Cerebellar nuclear complex (tissue), 1 donor: ENCODE results near the gene GLT8D2.

Experiments
- DNase-seq, 2 experiments: peaks; one replicate each; lab custom pipeline; 2025; lab: John Stamatoyannopoulos, UW

GLT8D2 gene

GRCh38 chr12:104049903-104050356 lies at the start of gene GLT8D2:
GLT8D2 (minus strand) TSS chr12:104050187; CDS start chr12:104019648, 30,539 bp downstream.
- no peak for DNase-seq

GRCh38 chr12:104097954-104098353 lies 48.0 kb upstream of the GLT8D2 start:
- no peak for DNase-seq

GRCh38 chr12:104095289-104095688 lies 45.3 kb upstream of the GLT8D2 start:
- no peak for DNase-seq

- DNase-seq: no peak
Observed at GRCh38 chr12:104094284-104094683, 44.3 kb upstream of the GLT8D2 start.

GRCh38 chr12:104091136-104091535 lies 41.1 kb upstream of the GLT8D2 start:
- DNase-seq: no peak

GRCh38 chr12:104090685-104091084 lies 40.7 kb upstream of the GLT8D2 start:
- no peak for DNase-seq

- no peak for DNase-seq
Observed at GRCh38 chr12:104083769-104084475, 33.9 kb upstream of the GLT8D2 start.

GRCh38 chr12:104080764-104081163 lies 30.8 kb upstream of the GLT8D2 start:
- DNase-seq: no peak

GRCh38 chr12:104079024-104079423 lies 29.0 kb upstream of the GLT8D2 start:
- DNase-seq: no peak

GRCh38 chr12:104073699-104074098 lies 23.7 kb upstream of the GLT8D2 start:
- no peak for DNase-seq

GRCh38 chr12:104072099-104072498 lies 22.1 kb upstream of the GLT8D2 start:
- no peak for DNase-seq

- no peak for DNase-seq
Observed at GRCh38 chr12:104064842-104065427, 14.9 kb upstream of the GLT8D2 start.

GRCh38 chr12:104064031-104064841 lies 14.2 kb upstream of the GLT8D2 start, which contains the start of gene HCFC2:
HCFC2 (plus strand) TSS chr12:104064531; CDS start chr12:104064561, 30 bp downstream.
- DNase-seq: no peak

- DNase-seq: no peak
Observed at GRCh38 chr12:104063712-104064030, 13.7 kb upstream of the GLT8D2 start.

GRCh38 chr12:104060791-104061190 lies 10.8 kb upstream of the GLT8D2 start:
- DNase-seq: no peak

- DNase-seq: no peak
Observed at GRCh38 chr12:104059963-104060362, 10.0 kb upstream of the GLT8D2 start.

- no peak for DNase-seq
Observed at GRCh38 chr12:104058802-104059201, 8.8 kb upstream of the GLT8D2 start.

GRCh38 chr12:104057771-104058197 lies 7.8 kb upstream of the GLT8D2 start:
- no peak for DNase-seq

- DNase-seq: no peak
Observed at GRCh38 chr12:104056419-104056972, 6.5 kb upstream of the GLT8D2 start.

GRCh38 chr12:104055686-104056388 lies 5.8 kb upstream of the GLT8D2 start:
- peak; percentile 95 to 98 for DNase-seq

- no peak for DNase-seq
Observed at GRCh38 chr12:104054681-104055346, 4.8 kb upstream of the GLT8D2 start.
